ENCODE measurements around the gene TMEM132E.

GRCh38 chr17:34586346-34586846 is 7.0 kb downstream of the TMEM132E start:
- TF ChIP-seq CTCF (IDR thresholded peaks at IDR 0.05) (no peak), ZFX (IDR thresholded peaks at IDR 0.05; ENCODE audit: borderline replicate concordance) (no peak)

All from 22Rv1 (cell line).